ENCODE results near the gene CNBP. TPM values are rescaled to one million over a fixed set of nuclear protein-coding genes. Genes with fewer than 3 reads are reported as not detected.

CNBP gene
- total and polyA plus RNA-seq, 9 of the 15 experiments (the other 6 are each of a cell fraction or from before 2014, with no cell fraction given) = 284 to 717 (median 412) TPM

DNA sequence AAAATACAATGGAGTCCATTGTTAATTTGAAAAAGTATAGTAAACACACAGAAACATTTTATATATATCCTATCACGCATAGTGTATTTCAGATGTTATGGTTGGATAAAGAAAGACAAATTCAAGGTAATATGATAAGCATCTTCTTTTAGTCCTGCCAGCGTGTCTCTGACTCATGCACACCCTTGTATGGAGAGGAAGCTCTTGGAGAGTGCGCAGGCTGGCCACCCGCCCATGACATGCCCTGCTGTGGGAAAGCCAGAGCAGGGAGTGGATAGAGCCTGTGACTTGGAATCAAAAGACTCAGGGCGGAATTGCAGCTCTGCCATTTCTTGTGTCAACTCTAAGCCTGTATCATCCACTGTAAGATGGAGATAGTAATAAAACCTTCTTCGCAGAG is 42.7 kb upstream of the CNBP start (continued):
- TF ChIP-seq, protein P1, sequence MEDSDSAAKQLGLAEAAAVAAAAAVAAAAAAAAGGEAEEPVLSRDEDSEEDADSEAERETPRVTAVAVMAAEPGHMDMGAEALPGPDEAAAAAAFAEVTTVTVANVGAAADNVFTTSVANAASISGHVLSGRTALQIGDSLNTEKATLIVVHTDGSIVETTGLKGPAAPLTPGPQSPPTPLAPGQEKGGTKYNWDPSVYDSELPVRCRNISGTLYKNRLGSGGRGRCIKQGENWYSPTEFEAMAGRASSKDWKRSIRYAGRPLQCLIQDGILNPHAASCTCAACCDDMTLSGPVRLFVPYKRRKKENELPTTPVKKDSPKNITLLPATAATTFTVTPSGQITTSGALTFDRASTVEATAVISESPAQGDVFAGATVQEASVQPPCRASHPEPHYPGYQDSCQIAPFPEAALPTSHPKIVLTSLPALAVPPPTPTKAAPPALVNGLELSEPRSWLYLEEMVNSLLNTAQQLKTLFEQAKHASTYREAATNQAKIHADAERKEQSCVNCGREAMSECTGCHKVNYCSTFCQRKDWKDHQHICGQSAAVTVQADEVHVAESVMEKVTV (CRISPR knock-in tag; IDR thresholded peaks at IDR 0.05) = no peak
- TF ChIP-seq NFE2 (IDR thresholded peaks at IDR 0.05; ENCODE audit: low read depth) (0 out of 2 replicates have a peak, but pooled peaks have one; percentile 7), ZNF699 (CRISPR knock-in tag; IDR thresholded peaks at IDR 0.05; ENCODE audit: insufficient replicate concordance) (no peak), SRF (CRISPR knock-in tag; IDR thresholded peaks at IDR 0.05) (no peak), ZKSCAN3 (CRISPR knock-in tag; IDR thresholded peaks at IDR 0.05) (no peak), PHF20 (IDR thresholded peaks at IDR 0.05; ENCODE audit: partially characterized antibody) (no peak), SOX6 (IDR thresholded peaks at IDR 0.05) (peak; percentile 73), MCM7 (IDR thresholded peaks at IDR 0.05) (no peak), ZNF354B (CRISPR knock-in tag; IDR thresholded peaks at IDR 0.05) (no peak), KDM2B (CRISPR knock-in tag; IDR thresholded peaks at IDR 0.05) (no peak), FOXA3 (CRISPR knock-in tag; conservative IDR thresholded peaks at IDR 0.05 in 1 of 2, IDR thresholded peaks at IDR 0.05 in 1 of 2) (no peak)
- TF ChIP-seq, protein P2, sequence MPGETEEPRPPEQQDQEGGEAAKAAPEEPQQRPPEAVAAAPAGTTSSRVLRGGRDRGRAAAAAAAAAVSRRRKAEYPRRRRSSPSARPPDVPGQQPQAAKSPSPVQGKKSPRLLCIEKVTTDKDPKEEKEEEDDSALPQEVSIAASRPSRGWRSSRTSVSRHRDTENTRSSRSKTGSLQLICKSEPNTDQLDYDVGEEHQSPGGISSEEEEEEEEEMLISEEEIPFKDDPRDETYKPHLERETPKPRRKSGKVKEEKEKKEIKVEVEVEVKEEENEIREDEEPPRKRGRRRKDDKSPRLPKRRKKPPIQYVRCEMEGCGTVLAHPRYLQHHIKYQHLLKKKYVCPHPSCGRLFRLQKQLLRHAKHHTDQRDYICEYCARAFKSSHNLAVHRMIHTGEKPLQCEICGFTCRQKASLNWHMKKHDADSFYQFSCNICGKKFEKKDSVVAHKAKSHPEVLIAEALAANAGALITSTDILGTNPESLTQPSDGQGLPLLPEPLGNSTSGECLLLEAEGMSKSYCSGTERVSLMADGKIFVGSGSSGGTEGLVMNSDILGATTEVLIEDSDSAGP (CRISPR knock-in tag; IDR thresholded peaks at IDR 0.05) = no peak
- TF ChIP-seq, protein P3, sequence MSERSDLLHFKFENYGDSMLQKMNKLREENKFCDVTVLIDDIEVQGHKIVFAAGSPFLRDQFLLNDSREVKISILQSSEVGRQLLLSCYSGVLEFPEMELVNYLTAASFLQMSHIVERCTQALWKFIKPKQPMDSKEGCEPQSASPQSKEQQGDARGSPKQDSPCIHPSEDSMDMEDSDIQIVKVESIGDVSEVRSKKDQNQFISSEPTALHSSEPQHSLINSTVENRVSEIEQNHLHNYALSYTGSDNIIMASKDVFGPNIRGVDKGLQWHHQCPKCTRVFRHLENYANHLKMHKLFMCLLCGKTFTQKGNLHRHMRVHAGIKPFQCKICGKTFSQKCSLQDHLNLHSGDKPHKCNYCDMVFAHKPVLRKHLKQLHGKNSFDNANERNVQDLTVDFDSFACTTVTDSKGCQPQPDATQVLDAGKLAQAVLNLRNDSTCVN (CRISPR knock-in tag; IDR thresholded peaks at IDR 0.05) = no peak
- TF ChIP-seq, protein P4, sequence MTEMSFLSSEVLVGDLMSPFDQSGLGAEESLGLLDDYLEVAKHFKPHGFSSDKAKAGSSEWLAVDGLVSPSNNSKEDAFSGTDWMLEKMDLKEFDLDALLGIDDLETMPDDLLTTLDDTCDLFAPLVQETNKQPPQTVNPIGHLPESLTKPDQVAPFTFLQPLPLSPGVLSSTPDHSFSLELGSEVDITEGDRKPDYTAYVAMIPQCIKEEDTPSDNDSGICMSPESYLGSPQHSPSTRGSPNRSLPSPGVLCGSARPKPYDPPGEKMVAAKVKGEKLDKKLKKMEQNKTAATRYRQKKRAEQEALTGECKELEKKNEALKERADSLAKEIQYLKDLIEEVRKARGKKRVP (CRISPR knock-in tag; IDR thresholded peaks at IDR 0.05) = no peak
- TF ChIP-seq, protein P5, sequence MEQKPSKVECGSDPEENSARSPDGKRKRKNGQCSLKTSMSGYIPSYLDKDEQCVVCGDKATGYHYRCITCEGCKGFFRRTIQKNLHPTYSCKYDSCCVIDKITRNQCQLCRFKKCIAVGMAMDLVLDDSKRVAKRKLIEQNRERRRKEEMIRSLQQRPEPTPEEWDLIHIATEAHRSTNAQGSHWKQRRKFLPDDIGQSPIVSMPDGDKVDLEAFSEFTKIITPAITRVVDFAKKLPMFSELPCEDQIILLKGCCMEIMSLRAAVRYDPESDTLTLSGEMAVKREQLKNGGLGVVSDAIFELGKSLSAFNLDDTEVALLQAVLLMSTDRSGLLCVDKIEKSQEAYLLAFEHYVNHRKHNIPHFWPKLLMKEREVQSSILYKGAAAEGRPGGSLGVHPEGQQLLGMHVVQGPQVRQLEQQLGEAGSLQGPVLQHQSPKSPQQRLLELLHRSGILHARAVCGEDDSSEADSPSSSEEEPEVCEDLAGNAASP (IDR thresholded peaks at IDR 0.05) = no peak

Measured in K562 (cell line).